Testis (tissue), 3 donors: ENCODE results near the gene SLC16A2. TPM values are rescaled to one million over a fixed set of nuclear protein-coding genes. Genes with fewer than 3 reads are reported as not detected.
"Not testable (repeated sequence)": the region's sequence is repeated elsewhere in the genome, so short reads cannot be mapped to it uniquely, and the experiment has no call there.

Experiments used
- DNase-seq: peaks from one replicate; pipeline ENCODE4 v3.0.0-alpha.2; 2019
- H3K27ac ChIP-seq, 2 donors: fragments of 200-600 bp; sonication (generic); one replicate each; pipeline ENCODE4 v1.5.1; 2019
- H3K27me3 ChIP-seq: fragments of 200-600 bp; sonication (generic); one replicate; pipeline ENCODE4 v1.5.1; 2019
- H3K36me3 ChIP-seq: fragments of 200-600 bp; sonication (generic); one replicate; pipeline ENCODE4 v1.5.1; 2017; ENCODE audit warnings: low read depth; ENCODE audit errors: missing control alignments
- H3K4me1 ChIP-seq: fragments of 200-600 bp; sonication (generic); one replicate; pipeline ENCODE4 v1.5.1; 2019
- H3K4me3 ChIP-seq, 2 donors: fragments of 200-600 bp; sonication (generic); one replicate each; pipeline ENCODE4 v1.5.1; 2017 to 2019
- H3K9me3 ChIP-seq: fragments of 200-600 bp; sonication (generic); one replicate; pipeline ENCODE4 v1.5.1; 2017
- CTCF ChIP-seq, 3 experiments: fragments of 450-650 bp in 2 of 3; fragments of 200-600 bp in 1 of 3; sonication (generic) in 1 of 3; IDR thresholded peaks; one replicate each; pipeline ENCODE4 v1.5.1; 2016 to 2019; ENCODE audit warnings: antibody characterized with exemption in 3 of 3, mild to moderate bottlenecking in 2 of 3, moderate library complexity in 1 of 3
- POLR2A ChIP-seq: fragments of 450-650 bp; IDR thresholded peaks from one replicate; pipeline ENCODE4 v1.6.1; 2017; ENCODE audit warnings: antibody characterized with exemption, mild to moderate bottlenecking, moderate library complexity
- whole genome bisulfite sequencing, 2 donors: methylation state at CpG; one replicate each; pipeline ENCODE4 v1.1.5; 2018; 5-methylcytosine and 5-hydroxymethylcytosine counted together
- intact Hi-C: fragments of 100-400 bp; cut with DNase I; formaldehyde crosslinking; loops from one replicate; pipeline ENCODE4 v1.15.1; 2023; ENCODE audit warnings: low total_unique reads
- polyA plus RNA-seq: library from polyadenylated mRNA; stranded (reverse); fragments of 350-450 nt; fragmentation: Illumina TruSeq; extraction: RNeasy Lipid Tissue Mini Kit (QIAGEN cat#74804); gene quantifications from one replicate; pipeline ENCODE4 v1.2.3, GENCODE V29; 2014; ENCODE audit warnings: low read depth, low replicate concordance; ENCODE audit not compliant: insufficient read depth
- total RNA-seq, 2 donors: library from RNA; depleted of rRNA; stranded (reverse); fragments of >200 nt; gene quantifications; one replicate each; pipeline ENCODE4 v1.2.3, GENCODE V29; 2016

The SLC16A2 gene
- total and polyA plus RNA-seq, 3 donors from 2014 or later = 2.6 to 6.7 (median 3.2) TPM

GRCh38 chrX:74464722-74465121 lies 43.4 kb downstream of the SLC16A2 start:
- H3K4me1 ChIP-seq = no peaks in the 10 kb centered on the region
- TF ChIP-seq CTCF (IDR thresholded peaks at IDR 0.05) = no peak
- no peak for TF ChIP-seq POLR2A
- no peak for DNase-seq
- no peak overlapping the region for H3K4me3 ChIP-seq
- intact Hi-C loops = no loop called here
- WGBS, 2 donors = 93 to 100% methylated on average over 1 of the region's 1 CpG
- no peaks in the 10 kb centered on the region for H3K36me3 ChIP-seq
- H3K9me3 ChIP-seq = no peaks in the 10 kb centered on the region
- H3K27ac ChIP-seq = no peak overlapping the region
- no peaks in the 10 kb centered on the region for H3K27me3 ChIP-seq

DNA sequence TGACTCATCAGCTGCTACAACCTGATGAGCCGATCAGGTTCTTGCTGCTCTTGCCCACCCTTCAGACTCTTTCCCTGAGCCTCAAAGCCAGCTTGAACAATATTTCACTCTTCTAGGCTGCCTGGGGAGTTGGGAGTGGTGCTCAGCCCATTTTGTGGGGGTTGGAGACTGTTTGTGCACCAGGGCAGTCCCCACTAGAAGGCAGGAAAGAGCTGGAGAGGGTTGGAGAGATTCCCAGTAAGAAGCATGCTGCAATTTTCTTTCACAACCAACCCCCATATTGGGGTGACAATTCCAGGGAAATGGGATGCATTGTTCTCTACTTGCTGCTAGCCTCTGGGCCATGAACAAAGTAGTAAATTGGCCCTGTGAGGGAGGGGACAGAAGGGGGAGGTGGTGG lies 44.1 kb downstream of the SLC16A2 start:
- Histone ChIP-seq H3K27me3 (no peaks in the 10 kb centered on the region), H3K4me1 (no peaks in the 10 kb centered on the region), H3K27ac (no peak overlapping the region), H3K4me3 (no peak overlapping the region), H3K36me3 (no peaks in the 10 kb centered on the region), H3K9me3 (no peaks in the 10 kb centered on the region)
- no peak for TF ChIP-seq CTCF (IDR thresholded peaks at IDR 0.05)
- TF ChIP-seq POLR2A = no peak
- intact Hi-C loops = no loop called here
- no peak for DNase-seq
- WGBS, 2 donors = 88 to 100% methylated on average over 1 of the region's 1 CpG

DNA sequence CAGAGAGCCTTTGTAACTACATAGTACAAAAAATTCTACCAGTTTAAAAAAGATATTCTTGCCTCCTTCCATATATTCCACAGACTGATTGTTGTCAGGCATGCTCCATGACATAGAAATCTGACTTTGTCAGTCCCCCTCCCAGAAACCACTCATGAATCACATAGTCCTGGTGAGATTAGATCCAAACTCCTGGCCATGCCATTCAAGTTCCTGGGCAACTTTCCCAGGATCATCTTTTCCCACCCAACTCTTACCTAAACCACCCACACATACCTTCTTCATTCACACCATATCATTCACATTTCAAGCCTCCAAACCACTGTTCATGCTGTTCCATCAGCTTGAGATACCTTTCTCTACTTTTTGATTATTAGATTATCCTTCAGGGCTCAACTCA lies 46.4 kb downstream of the SLC16A2 start:
- DNase-seq = no peak
- H3K27me3 ChIP-seq = no peaks in the 10 kb centered on the region
- intact Hi-C loops = no loop called here

GRCh38 chrX:74473116-74473515 lies 51.8 kb downstream of the SLC16A2 start:
- H3K4me3 ChIP-seq, H3K27me3 ChIP-seq, H3K36me3 ChIP-seq, H3K4me1 ChIP-seq, H3K9me3 ChIP-seq, H3K27ac ChIP-seq, DNase-seq, intact Hi-C loops: not testable (repeated sequence)
- 100% methylated on average over 2 of the region's 2 CpGs for WGBS, 2 donors

More for the DNA sequence above, 46.4 kb downstream of the SLC16A2 start:
- H3K4me3 ChIP-seq = no peak overlapping the region
- no peaks in the 10 kb centered on the region for H3K36me3 ChIP-seq
- no peak overlapping the region for H3K27ac ChIP-seq
- no peaks in the 10 kb centered on the region for H3K4me1 ChIP-seq
- TF ChIP-seq POLR2A (no peak), CTCF (IDR thresholded peaks at IDR 0.05) (no peak)
- no peaks in the 10 kb centered on the region for H3K9me3 ChIP-seq

DNA sequence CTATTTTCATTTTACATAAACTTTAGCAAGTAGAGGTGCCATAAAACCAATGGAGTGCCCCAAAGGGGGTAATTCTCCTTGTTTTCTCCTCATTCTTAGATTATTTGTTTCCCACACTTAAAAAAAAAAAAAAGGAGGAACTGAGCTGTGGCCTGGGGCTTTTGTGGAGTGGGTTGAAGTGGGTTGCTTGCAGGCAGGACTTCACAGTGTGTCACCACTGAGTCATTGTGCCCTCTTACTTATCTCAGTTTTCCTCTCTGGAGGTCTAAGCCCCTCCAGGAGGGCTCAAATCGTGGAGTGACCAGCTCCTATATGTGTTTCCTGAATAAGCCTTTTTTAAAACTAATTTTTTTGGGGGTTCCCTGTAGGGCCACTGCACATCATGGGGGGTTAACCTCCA lies 69.0 kb downstream of the SLC16A2 start:
- H3K36me3 ChIP-seq = no peaks in the 10 kb centered on the region
- intact Hi-C loops = no loop called here
- H3K4me3 ChIP-seq = no peak overlapping the region
- no peak for TF ChIP-seq POLR2A
- TF ChIP-seq CTCF (IDR thresholded peaks at IDR 0.05) = no peak
- H3K27ac ChIP-seq = no peak overlapping the region
- no peaks in the 10 kb centered on the region for H3K4me1 ChIP-seq
- DNase-seq = no peak
- WGBS, 2 donors = 100% methylated on average over 1 of the region's 1 CpG
- H3K9me3 ChIP-seq = no peaks in the 10 kb centered on the region
- H3K27me3 ChIP-seq = no peaks in the 10 kb centered on the region
